GM19328 (cell line): Measurements from ENCODE around the gene ZNF493.

Experiments
- ATAC-seq: cut with Tn5 transposase; IDR thresholded peaks from one replicate; pipeline ENCODE4 v1.9.1; 2021; ENCODE audit warnings: mild to moderate bottlenecking, moderate library complexity; ENCODE audit not compliant: unreplicated experiment

The ZNF493 gene

GRCh38 chr19:21462540-21462939 is 65.6 kb downstream of the ZNF493 start:
- no peak for ATAC-seq

GRCh38 chr19:21463449-21464105 is 66.6 kb downstream of the ZNF493 start:
- ATAC-seq, result no peak

GRCh38 chr19:21466627-21467026 is 69.7 kb downstream of the ZNF493 start:
- no peak for ATAC-seq

- ATAC-seq, result no peak
These were observed 71.9 kb downstream of the ZNF493 start for GRCh38 chr19:21468791-21469190.

GRCh38 chr19:21472507-21472906 is 75.6 kb downstream of the ZNF493 start:
- ATAC-seq, result no peak

GRCh38 chr19:21474671-21475181 is 77.8 kb downstream of the ZNF493 start:
- no peak for ATAC-seq
